CD4-positive, alpha-beta memory T cell (primary cell): ENCODE results near the gene ASTN2. TPM values are rescaled to one million over a fixed set of nuclear protein-coding genes. Genes with fewer than 3 reads are reported as not detected.

ENCODE experiments used
- CTCF ChIA-PET: fragments of 350-600 bp; sonication (Branson Sonifier 250); formaldehyde crosslinking; loops from one replicate; lab custom pipeline; 2021; ENCODE audit warnings: inconsistent platforms; ENCODE audit not compliant: partially characterized antibody; lab: Charles Lee
- POLR2A ChIA-PET: fragments of 350-600 bp; sonication (Branson Sonifier 250); formaldehyde crosslinking; loops from one replicate; lab custom pipeline; 2021; ENCODE audit not compliant: partially characterized antibody; lab: Charles Lee
- DNase-seq, 5 donors: peaks; one replicate each; pipeline versions ENCODE4 v3.0.0 to v3.0.0-alpha.2; 2020 to 2022; ENCODE audit warnings: mixed read lengths in 1 of 5
- H3K27ac ChIP-seq: one replicate; pipeline ENCODE4 v1.7.0; 2013; ENCODE audit warnings: low read depth, low read length
- H3K27me3 ChIP-seq: 2 replicates; pipeline ENCODE4 v1.7.0; 2013; ENCODE audit warnings: mild to moderate bottlenecking, low read length, moderate library complexity; ENCODE audit not compliant: insufficient read depth
- H3K36me3 ChIP-seq: 2 replicates; pipeline ENCODE4 v1.7.0; 2013; ENCODE audit warnings: mild to moderate bottlenecking, low read length, moderate library complexity; ENCODE audit not compliant: insufficient read depth
- H3K4me1 ChIP-seq: 2 replicates; pipeline ENCODE4 v1.7.0; 2013; ENCODE audit warnings: mild to moderate bottlenecking, low read length, moderate library complexity; ENCODE audit not compliant: insufficient read depth
- H3K4me3 ChIP-seq, 2 donors: one replicate each; pipeline ENCODE4 v1.7.0; 2013; ENCODE audit warnings: low read length in 2 of 2, mild to moderate bottlenecking in 1 of 2
- H3K9me3 ChIP-seq, 2 donors: one replicate each; pipeline ENCODE4 v1.7.0; 2013; ENCODE audit warnings: low read length in 2 of 2, control low read depth in 1 of 2; ENCODE audit not compliant: control insufficient read depth in 1 of 2
- H3K27ac Mint-ChIP-seq, 7 donors: one replicate each; pipeline ENCODE4 v1.8.0; 2020 to 2021; ENCODE audit warnings: mixed read lengths in 7 of 7, mild to moderate bottlenecking in 6 of 7, inconsistent platforms in 3 of 7, moderate library complexity in 3 of 7
- H3K27me3 Mint-ChIP-seq, 2 donors: one replicate each; pipeline ENCODE4 v1.8.0; 2020 to 2021; ENCODE audit warnings: mixed read lengths in 2 of 2
- H3K36me3 Mint-ChIP-seq, 2 donors: one replicate each; pipeline ENCODE4 v1.8.0; 2020 to 2021; ENCODE audit warnings: mixed read lengths in 2 of 2, inconsistent platforms in 1 of 2, mild to moderate bottlenecking in 1 of 2
- H3K4me1 Mint-ChIP-seq, 4 donors: one replicate each; pipeline ENCODE4 v1.8.0; 2020 to 2021; ENCODE audit warnings: mixed read lengths in 4 of 4, mild to moderate bottlenecking in 1 of 4
- H3K4me3 Mint-ChIP-seq, 8 donors: one replicate each; pipeline ENCODE4 v1.8.0; 2020 to 2021; ENCODE audit warnings: mixed read lengths in 8 of 8, mild to moderate bottlenecking in 7 of 8, moderate library complexity in 6 of 8, inconsistent platforms in 3 of 8
- H3K9me3 Mint-ChIP-seq, 8 donors: one replicate each; pipeline ENCODE4 v1.8.0; 2020 to 2021; ENCODE audit warnings: mixed read lengths in 8 of 8, mild to moderate bottlenecking in 5 of 8, inconsistent platforms in 3 of 8, moderate library complexity in 1 of 8
- intact Hi-C: fragments of 100-400 bp; cut with micrococcal nuclease; formaldehyde crosslinking; loops from one replicate; pipeline ENCODE4 v1.15.1; 2023
- polyA plus RNA-seq, 2 donors: library from polyadenylated mRNA; unstranded; fragments of 300-500 nt; fragmentation: Illumina TruSeq; gene quantifications; one replicate each; pipeline ENCODE4 v1.2.3, GENCODE V29; 2021
- total RNA-seq, 2 experiments: library from RNA; stranded (reverse); gene quantifications; one replicate each; pipeline ENCODE4 v1.2.3, GENCODE V29; 2021

The ASTN2 gene
- total and polyA plus RNA-seq, 4 experiments from 2014 or later: 2.7 to 5.9 (median 4.8) TPM

DNA sequence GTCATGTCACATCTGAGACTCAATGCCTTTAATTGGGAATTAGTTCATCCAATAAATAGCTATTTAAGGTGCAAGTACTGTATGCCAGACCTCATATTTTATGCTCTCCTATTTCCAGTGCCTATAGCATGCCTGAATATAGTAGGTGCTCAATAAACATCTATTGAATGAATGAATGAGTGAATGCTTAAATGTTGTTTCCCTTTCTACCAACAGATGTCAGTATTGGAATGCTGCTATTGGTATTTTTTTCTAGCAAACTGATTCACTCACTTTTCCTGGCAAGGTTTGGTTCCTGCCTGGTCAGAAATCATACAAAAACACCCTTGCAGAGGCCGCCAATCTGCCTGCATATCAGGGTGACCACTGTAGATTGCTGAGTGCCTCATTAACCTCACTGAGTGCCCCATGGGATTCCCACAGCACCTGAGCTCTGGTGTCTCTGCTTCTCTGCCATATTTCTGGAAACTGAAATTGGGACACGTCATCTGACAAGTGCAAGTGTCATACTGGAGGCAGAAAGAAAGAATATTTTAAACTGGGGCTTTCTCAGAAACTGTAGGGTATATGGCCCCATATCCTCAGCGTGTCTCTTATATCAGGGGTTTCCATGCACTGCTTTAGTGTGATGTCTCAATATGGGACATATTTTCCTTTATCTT lies 368.1 kb downstream of the ASTN2 start:
- Histone ChIP-seq H3K27me3 (no peaks in the 10 kb centered on the region), H3K36me3 (no peaks in the 10 kb centered on the region), H3K4me3 (no peak overlapping the region), H3K27ac (no peak overlapping the region), H3K4me1 (no peaks in the 10 kb centered on the region), H3K9me3 (no peaks in the 10 kb centered on the region)
- no peaks in the 10 kb centered on the region for H3K4me1 Mint-ChIP-seq
- ChIA-PET POLR2A (no interaction called here), CTCF (no interaction called here)
- no peaks in the 10 kb centered on the region for H3K27me3 Mint-ChIP-seq
- intact Hi-C loops: no loop called here
- DNase-seq: no peak
- no peak overlapping the region for H3K4me3 Mint-ChIP-seq
- H3K27ac Mint-ChIP-seq: no peak overlapping the region
- no peaks in the 10 kb centered on the region for H3K36me3 Mint-ChIP-seq
- peaks cover 0 to 4% (median 0%) of the 10 kb centered on the region in 8 donors for H3K9me3 Mint-ChIP-seq

- Mint-ChIP-seq H3K27me3 (no peaks in the 10 kb centered on the region), H3K4me1 (no peaks in the 10 kb centered on the region), H3K4me3 (no peak overlapping the region), H3K36me3 (no peaks in the 10 kb centered on the region), H3K9me3 (peaks cover 0 to 7% (median 0%) of the 10 kb centered on the region in 8 donors), H3K27ac (no peak overlapping the region)
- ChIA-PET CTCF (no interaction called here), POLR2A (no interaction called here)
- no peak overlapping the region for H3K27ac ChIP-seq
- H3K36me3 ChIP-seq: no peaks in the 10 kb centered on the region
- intact Hi-C loops: no loop called here
- no peak for DNase-seq
- H3K27me3 ChIP-seq: no peaks in the 10 kb centered on the region
- no peaks in the 10 kb centered on the region for H3K9me3 ChIP-seq
- H3K4me3 ChIP-seq: no peak overlapping the region
- no peaks in the 10 kb centered on the region for H3K4me1 ChIP-seq
Observed at GRCh38 chr9:117044241-117044640, 370.6 kb downstream of the ASTN2 start.

DNA sequence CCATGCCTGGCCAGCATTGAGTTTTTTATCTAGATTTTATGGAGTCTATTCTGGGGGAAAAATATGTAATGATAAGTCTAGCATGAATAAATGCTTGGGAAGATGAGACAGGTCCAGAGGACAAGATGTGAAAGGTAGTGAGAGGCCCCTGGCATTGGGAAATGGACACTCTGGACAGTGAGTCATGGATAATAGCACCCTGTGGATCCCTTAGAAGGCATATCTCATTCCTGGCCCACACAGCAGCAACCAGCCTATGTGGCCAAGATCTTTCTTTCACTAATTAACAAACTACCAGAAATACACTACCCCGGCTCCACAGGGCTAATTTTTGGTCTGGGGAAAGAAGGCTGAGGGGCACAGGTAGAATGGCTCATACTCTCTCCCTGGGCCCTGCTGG lies 371.7 kb downstream of the ASTN2 start:
- DNase-seq: no peak
- intact Hi-C loops: no loop called here
- no peaks in the 10 kb centered on the region for H3K36me3 ChIP-seq
- H3K27ac ChIP-seq: no peak overlapping the region
- no peaks in the 10 kb centered on the region for H3K4me1 ChIP-seq
- CTCF ChIA-PET: no interaction called here
- H3K36me3 Mint-ChIP-seq: no peaks in the 10 kb centered on the region
- H3K4me3 ChIP-seq: no peak overlapping the region
- H3K4me1 Mint-ChIP-seq: no peaks in the 10 kb centered on the region
- POLR2A ChIA-PET: no interaction called here
- H3K9me3 ChIP-seq: no peaks in the 10 kb centered on the region
- no peak overlapping the region for H3K4me3 Mint-ChIP-seq
- H3K27me3 Mint-ChIP-seq: no peaks in the 10 kb centered on the region
- H3K9me3 Mint-ChIP-seq: peaks cover 0 to 7% (median 0%) of the 10 kb centered on the region in 8 donors
- H3K27ac Mint-ChIP-seq: no peak overlapping the region
- no peaks in the 10 kb centered on the region for H3K27me3 ChIP-seq

DNA sequence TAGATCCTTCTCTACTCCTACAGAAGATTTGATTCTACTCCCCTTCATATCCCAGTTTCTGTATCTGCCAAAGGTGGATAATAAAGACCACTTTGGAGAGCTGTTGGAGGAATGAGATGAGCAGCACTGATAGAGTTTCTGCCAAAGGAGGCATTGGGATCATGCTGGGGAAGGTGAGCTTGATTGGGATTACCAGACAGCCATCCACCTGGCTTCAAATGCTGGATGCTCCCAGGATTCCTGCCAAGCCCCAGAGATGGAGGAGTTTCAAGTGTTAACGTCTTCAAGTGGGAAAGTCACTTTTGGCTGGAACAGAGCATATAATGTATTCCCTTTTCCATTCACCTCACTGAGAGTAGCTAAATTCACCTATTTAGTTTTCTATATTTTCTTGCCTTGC lies 379.3 kb downstream of the ASTN2 start:
- Mint-ChIP-seq H3K27me3 (no peaks in the 10 kb centered on the region), H3K4me1 (no peaks in the 10 kb centered on the region), H3K27ac (no peak overlapping the region), H3K36me3 (no peaks in the 10 kb centered on the region), H3K4me3 (no peak overlapping the region), H3K9me3 (peaks cover 0 to 9% (median 0%) of the 10 kb centered on the region in 8 donors)
- no peaks in the 10 kb centered on the region for H3K36me3 ChIP-seq
- intact Hi-C loops: no loop called here
- H3K27me3 ChIP-seq: no peaks in the 10 kb centered on the region
- H3K27ac ChIP-seq: no peak overlapping the region
- H3K9me3 ChIP-seq: no peaks in the 10 kb centered on the region
- ChIA-PET POLR2A (no interaction called here), CTCF (no interaction called here)
- no peaks in the 10 kb centered on the region for H3K4me1 ChIP-seq
- DNase-seq: no peak
- no peak overlapping the region for H3K4me3 ChIP-seq

GRCh38 chr9:117034866-117035265 lies 380.0 kb downstream of the ASTN2 start:
- no peaks in the 10 kb centered on the region for H3K36me3 ChIP-seq
- H3K27ac ChIP-seq: no peak overlapping the region
- no peaks in the 10 kb centered on the region for H3K27me3 ChIP-seq
- ChIA-PET CTCF (no interaction called here), POLR2A (no interaction called here)
- no peak overlapping the region for H3K4me3 ChIP-seq
- Mint-ChIP-seq H3K27me3 (no peaks in the 10 kb centered on the region), H3K27ac (no peak overlapping the region), H3K36me3 (no peaks in the 10 kb centered on the region), H3K9me3 (peaks cover 0 to 9% (median 0%) of the 10 kb centered on the region in 8 donors), H3K4me1 (no peaks in the 10 kb centered on the region), H3K4me3 (no peak overlapping the region)
- H3K4me1 ChIP-seq: no peaks in the 10 kb centered on the region
- intact Hi-C loops: no loop called here
- no peak for DNase-seq
- no peaks in the 10 kb centered on the region for H3K9me3 ChIP-seq

DNA sequence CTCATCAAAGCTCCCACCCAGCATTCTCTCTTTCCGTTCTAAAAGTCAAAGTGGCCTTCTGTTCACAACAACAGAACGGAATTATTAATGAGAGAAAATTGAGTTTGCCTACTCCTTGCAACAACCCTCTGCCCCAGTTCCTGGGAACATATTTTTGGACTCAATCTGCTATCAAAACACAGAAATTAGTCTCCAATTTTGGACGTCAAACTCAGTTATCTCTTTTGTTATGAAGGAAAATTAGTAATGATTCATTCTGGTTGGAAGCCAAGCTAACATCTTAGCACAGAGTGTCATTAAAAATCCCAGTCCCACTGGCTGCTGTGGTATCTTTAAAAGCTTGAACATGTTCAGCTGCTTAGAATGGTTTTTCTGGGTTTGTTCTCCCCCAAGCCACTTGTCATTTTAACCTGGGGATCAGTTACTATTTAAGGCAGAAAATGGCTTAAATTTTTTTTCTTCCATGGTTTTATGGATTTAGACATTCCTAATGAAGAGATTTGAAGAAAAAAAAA lies 384.5 kb downstream of the ASTN2 start:
- no peaks in the 10 kb centered on the region for H3K4me1 Mint-ChIP-seq
- CTCF ChIA-PET: no interaction called here

GRCh38 chr9:117029341-117029740 lies 385.5 kb downstream of the ASTN2 start:
- intact Hi-C loops: no loop called here
- Mint-ChIP-seq H3K36me3 (no peaks in the 10 kb centered on the region), H3K27ac (no peak overlapping the region), H3K4me1 (no peaks in the 10 kb centered on the region), H3K27me3 (no peaks in the 10 kb centered on the region), H3K9me3 (peaks cover 0 to 8% (median 4%) of the 10 kb centered on the region in 8 donors), H3K4me3 (no peak overlapping the region)
- Histone ChIP-seq H3K36me3 (no peaks in the 10 kb centered on the region), H3K27ac (no peak overlapping the region), H3K27me3 (no peaks in the 10 kb centered on the region), H3K4me1 (no peaks in the 10 kb centered on the region), H3K9me3 (no peaks in the 10 kb centered on the region), H3K4me3 (no peak overlapping the region)
- ChIA-PET CTCF (no interaction called here), POLR2A (no interaction called here)
- no peak for DNase-seq

More for the DNA sequence above, 384.5 kb downstream of the ASTN2 start:
- no peaks in the 10 kb centered on the region for H3K9me3 ChIP-seq
- no peaks in the 10 kb centered on the region for H3K36me3 Mint-ChIP-seq
- DNase-seq: no peak
- H3K9me3 Mint-ChIP-seq: peaks cover 0 to 8% (median 6%) of the 10 kb centered on the region in 8 donors
- no peak overlapping the region for H3K4me3 ChIP-seq
- intact Hi-C loops: no loop called here
- no peaks in the 10 kb centered on the region for H3K36me3 ChIP-seq
- no peak overlapping the region for H3K27ac Mint-ChIP-seq
- H3K27me3 Mint-ChIP-seq: no peaks in the 10 kb centered on the region
- no peak overlapping the region for H3K4me3 Mint-ChIP-seq
- H3K27me3 ChIP-seq: no peaks in the 10 kb centered on the region
- no peak overlapping the region for H3K27ac ChIP-seq
- POLR2A ChIA-PET: no interaction called here
- no peaks in the 10 kb centered on the region for H3K4me1 ChIP-seq
